ENCODE data around the gene GTF2H3.
A peak's percentile ranks its signal among the peaks of the same experiment; 100 is the strongest.

The GTF2H3 gene

DNA sequence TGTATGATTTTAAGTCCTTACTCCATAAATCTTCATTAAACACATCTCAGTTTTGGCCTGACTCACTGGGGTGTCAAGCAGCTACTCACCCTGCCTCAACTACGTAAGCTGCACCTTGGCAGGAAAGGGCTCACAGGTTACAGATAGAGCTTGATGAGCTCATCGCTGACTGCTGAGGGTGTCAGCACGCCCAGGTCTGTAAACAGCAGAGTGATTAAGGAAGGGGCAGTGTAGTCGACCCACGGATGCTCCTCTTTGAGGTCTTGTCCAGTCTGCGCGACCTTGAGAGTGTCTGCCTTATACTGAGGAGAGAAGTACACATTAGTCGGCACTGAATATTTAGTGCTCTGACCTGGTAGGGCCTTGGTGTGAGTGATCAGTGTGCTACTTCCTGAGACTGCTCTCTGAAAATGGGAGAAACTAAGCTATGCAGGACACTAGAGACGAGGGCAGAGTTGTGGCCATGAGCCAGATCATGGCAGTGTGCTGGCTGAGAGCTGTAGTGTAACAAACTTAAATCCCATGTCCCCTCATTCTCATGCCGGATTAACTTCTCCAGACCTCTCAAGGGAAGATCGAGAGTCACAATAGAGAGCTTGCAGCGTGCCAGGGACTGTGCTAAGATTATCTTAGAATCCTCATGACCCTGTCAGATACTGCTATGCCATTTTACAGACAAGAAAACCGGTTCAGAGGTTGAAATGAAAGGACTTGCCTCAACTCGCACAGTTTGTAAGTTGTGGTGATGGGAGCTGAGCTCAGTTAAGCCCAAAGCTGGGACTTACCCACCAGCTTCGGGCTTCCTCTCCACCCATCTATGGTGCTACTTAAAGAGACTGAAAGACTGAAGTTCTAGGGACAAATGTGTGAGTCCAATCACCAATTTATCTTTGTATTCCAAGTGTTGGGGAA is 11.8 kb upstream of the GTF2H3 start:
- DNase-seq: no peak
- TF ChIP-seq CTCF (IDR thresholded peaks at IDR 0.05): no peak
- intact Hi-C loops (cut with DNase I; ENCODE audit: low total_unique reads): no loop called here
- H3K36me3 ChIP-seq: peaks cover 84 to 100% (median 85%) of the 10 kb centered on the region in 3 donors
- H3K27ac ChIP-seq: no peak overlapping the region
- H3K4me3 ChIP-seq: no peak overlapping the region
- H3K9me3 ChIP-seq: no peaks in the 10 kb centered on the region
- no peaks in the 10 kb centered on the region for H3K27me3 ChIP-seq
- no peaks in the 10 kb centered on the region for H3K4me1 ChIP-seq

- peaks cover 0 to 23% (median 12%) of the 10 kb centered on the region in 4 donors for H3K4me1 ChIP-seq
Observed at GRCh38 chr12:123634142-123634561, 523 bp downstream of the GTF2H3 start.

DNA sequence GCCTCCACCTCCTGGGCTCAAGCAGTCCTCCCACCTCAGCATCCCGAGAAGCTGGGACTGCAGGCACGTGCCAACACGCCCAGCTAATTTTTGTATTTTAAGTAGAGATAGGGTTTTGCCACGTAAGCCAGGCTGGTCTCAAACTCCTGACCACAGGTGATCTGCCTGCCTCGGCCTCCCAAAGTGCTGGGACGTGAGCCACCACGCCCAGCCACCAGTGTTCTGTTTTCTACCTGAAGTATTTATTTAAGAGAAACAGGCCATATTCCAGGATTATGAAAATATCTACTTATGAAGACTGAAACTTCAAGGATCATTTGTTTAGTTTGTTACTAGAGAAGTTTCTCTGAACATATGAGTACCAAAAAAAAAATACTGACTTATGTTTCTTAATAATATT is 10.3 kb downstream of the GTF2H3 start:
- no peak for TF ChIP-seq CTCF (IDR thresholded peaks at IDR 0.05)
- Histone ChIP-seq H3K4me1 (no peaks in the 10 kb centered on the region), H3K4me3 (no peak overlapping the region), H3K36me3 (peaks cover 16 to 75% (median 30%) of the 10 kb centered on the region in 3 donors), H3K27me3 (no peaks in the 10 kb centered on the region), H3K27ac (no peak overlapping the region), H3K9me3 (no peaks in the 10 kb centered on the region)
- DNase-seq: no peak
- intact Hi-C loops (cut with DNase I; ENCODE audit: low total_unique reads): no loop called here

More at GRCh38 chr12:123634142-123634561, 523 bp downstream of the GTF2H3 start:
- DNase-seq: no peak
- H3K36me3 ChIP-seq: peaks cover 20 to 39% (median 27%) of the 10 kb centered on the region in 3 donors
- peak overlapping the region; percentile 74 to 76 for H3K27ac ChIP-seq
- no peaks in the 10 kb centered on the region for H3K27me3 ChIP-seq
- peak overlapping the region; percentile 63 to 70 for H3K4me3 ChIP-seq
- intact Hi-C loops (cut with DNase I; ENCODE audit: low total_unique reads): no loop called here
- no peak for TF ChIP-seq CTCF (IDR thresholded peaks at IDR 0.05)
- no peaks in the 10 kb centered on the region for H3K9me3 ChIP-seq

DNA sequence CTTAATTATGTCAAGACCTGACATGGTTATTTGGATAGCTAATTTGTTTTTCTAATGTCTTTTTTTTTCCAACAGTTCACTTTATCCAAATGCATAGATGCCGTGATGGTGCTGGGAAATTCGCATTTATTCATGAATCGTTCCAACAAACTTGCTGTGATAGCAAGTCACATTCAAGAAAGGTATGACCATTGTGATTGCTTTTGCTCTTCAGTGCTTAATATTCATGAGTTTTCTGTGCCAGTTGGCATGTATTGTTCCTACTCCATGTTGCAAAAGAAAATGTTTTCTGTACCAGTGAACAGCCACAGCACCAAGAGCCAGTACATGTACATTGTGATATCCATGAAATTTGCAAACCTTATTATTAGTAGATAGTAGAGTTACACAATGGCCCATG is 11.8 kb downstream of the GTF2H3 start:
- DNase-seq: no peak
- no peaks in the 10 kb centered on the region for H3K9me3 ChIP-seq
- TF ChIP-seq CTCF (IDR thresholded peaks at IDR 0.05): no peak
- no peak overlapping the region for H3K27ac ChIP-seq
- intact Hi-C loops (cut with DNase I; ENCODE audit: low total_unique reads): no loop called here
- no peak overlapping the region for H3K4me3 ChIP-seq
- H3K27me3 ChIP-seq: no peaks in the 10 kb centered on the region
- peaks cover 16 to 80% (median 32%) of the 10 kb centered on the region in 3 donors for H3K36me3 ChIP-seq
- no peaks in the 10 kb centered on the region for H3K4me1 ChIP-seq

- no peaks in the 10 kb centered on the region for H3K4me1 ChIP-seq
- no peak for TF ChIP-seq CTCF (IDR thresholded peaks at IDR 0.05)
- H3K27me3 ChIP-seq: no peaks in the 10 kb centered on the region
- H3K4me3 ChIP-seq: no peak overlapping the region
- no peaks in the 10 kb centered on the region for H3K9me3 ChIP-seq
- no peak for DNase-seq
- no peak overlapping the region for H3K27ac ChIP-seq
- intact Hi-C loops (cut with DNase I; ENCODE audit: low total_unique reads): no loop called here
- peaks cover 17 to 80% (median 36%) of the 10 kb centered on the region in 3 donors for H3K36me3 ChIP-seq
Observed at GRCh38 chr12:123645878-123646277, 12.2 kb downstream of the GTF2H3 start.

Data from tibial artery (tissue), 4 donors.